OCI-LY3 (cell line): ENCODE measurements around the gene TBC1D32.

Source experiments
- CTCF ChIP-seq: fragments of 200-600, 300-600 bp; sonication (generic); IDR thresholded peaks from 2 replicates; pipeline ENCODE4 v1.5.1; 2014; ENCODE audit warnings: antibody characterized with exemption, low read length, low read depth
- EZH2phosphoT487 ChIP-seq: fragments of 200-600 bp; shearing (Covaris generic); IDR thresholded peaks from 2 replicates; pipeline ENCODE4 v1.6.1; 2018; ENCODE audit warnings: antibody characterized with exemption, mixed run types, low read depth

- TF ChIP-seq CTCF (no peak), EZH2phosphoT487 (no peak)
These were observed 17.6 kb upstream of the TBC1D32 start for GRCh38 chr6:121351916-121352315.
